ENCODE data around the gene BNC1. TPM values are rescaled to one million over a fixed set of nuclear protein-coding genes. Genes with fewer than 3 reads are reported as not detected.

The BNC1 gene
- total RNA-seq, 1 donor from 2014 or later, result not detected

- Histone ChIP-seq H3K9me3 (ENCODE audit: low read depth) (no peaks in the 10 kb centered on the region), H3K36me3 (no peaks in the 10 kb centered on the region), H3K4me3 (no peak overlapping the region), H2AFZ (replicated peaks) (no peak overlapping the region), H3K9ac (no peak overlapping the region), H3F3A (ENCODE audit: low read depth) (peaks cover 13% of the 10 kb centered on the region), H3K27me3 (peaks cover 50% of the 10 kb centered on the region), H3K4me2 (no peak overlapping the region), H3K27ac (no peak overlapping the region), H4K20me1 (ENCODE audit: low read depth) (no peaks in the 10 kb centered on the region), H3K4me1 (no peaks in the 10 kb centered on the region), H3K79me2 (ENCODE audit: low read depth) (no peaks in the 10 kb centered on the region)
- Mint-ChIP-seq H3K27ac (no peak overlapping the region), H3K9me3 (peaks cover 5% of the 10 kb centered on the region), H3K36me3 (no peaks in the 10 kb centered on the region), H3K4me3 (no peak overlapping the region), H3K4me1 (peaks cover 6% of the 10 kb centered on the region), H3K27me3 (ENCODE audit: insufficient read depth, low read depth) (peaks cover 28% of the 10 kb centered on the region)
- TF ChIP-seq EZH2phosphoT487 (IDR thresholded peaks at IDR 0.05) (no peak), EZH2 (IDR thresholded peaks at IDR 0.05) (no peak)
- TF ChIP-seq, protein P1, sequence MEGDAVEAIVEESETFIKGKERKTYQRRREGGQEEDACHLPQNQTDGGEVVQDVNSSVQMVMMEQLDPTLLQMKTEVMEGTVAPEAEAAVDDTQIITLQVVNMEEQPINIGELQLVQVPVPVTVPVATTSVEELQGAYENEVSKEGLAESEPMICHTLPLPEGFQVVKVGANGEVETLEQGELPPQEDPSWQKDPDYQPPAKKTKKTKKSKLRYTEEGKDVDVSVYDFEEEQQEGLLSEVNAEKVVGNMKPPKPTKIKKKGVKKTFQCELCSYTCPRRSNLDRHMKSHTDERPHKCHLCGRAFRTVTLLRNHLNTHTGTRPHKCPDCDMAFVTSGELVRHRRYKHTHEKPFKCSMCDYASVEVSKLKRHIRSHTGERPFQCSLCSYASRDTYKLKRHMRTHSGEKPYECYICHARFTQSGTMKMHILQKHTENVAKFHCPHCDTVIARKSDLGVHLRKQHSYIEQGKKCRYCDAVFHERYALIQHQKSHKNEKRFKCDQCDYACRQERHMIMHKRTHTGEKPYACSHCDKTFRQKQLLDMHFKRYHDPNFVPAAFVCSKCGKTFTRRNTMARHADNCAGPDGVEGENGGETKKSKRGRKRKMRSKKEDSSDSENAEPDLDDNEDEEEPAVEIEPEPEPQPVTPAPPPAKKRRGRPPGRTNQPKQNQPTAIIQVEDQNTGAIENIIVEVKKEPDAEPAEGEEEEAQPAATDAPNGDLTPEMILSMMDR (IDR thresholded peaks at IDR 0.05), result no peak
- DNase-seq (ENCODE audit: low spot score), result no peak
Observed at GRCh38 chr15:83288381-83288801, 3.9 kb upstream of the BNC1 start.

DNA sequence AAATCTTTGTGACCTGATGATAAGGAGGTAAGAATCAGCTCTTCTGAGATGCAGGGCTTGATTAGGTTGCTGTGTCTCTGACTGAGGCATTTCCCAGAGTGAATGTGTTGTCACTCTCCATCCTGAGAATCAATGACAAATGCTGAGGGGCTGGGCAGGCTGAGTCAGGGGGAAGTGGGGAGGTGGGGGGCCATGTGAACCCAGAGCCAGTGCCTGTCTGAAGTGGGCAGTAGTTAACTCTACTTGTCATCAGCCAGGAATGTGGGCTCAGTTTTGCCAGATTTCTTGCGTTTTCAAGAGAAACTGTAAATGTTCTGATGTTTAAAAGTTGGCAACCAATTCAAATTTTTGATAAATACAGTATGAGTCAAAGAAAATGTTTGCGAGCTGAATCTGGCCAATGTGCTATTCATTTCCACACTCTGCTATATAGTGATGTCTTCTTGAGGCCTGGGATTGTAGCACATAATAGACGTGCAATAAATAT lies 3.1 kb upstream of the BNC1 start:
- H3K4me3 ChIP-seq, result no peak overlapping the region
- H3K9me3 ChIP-seq (ENCODE audit: low read depth), result no peaks in the 10 kb centered on the region
- no peak overlapping the region for H3K9ac ChIP-seq
- DNase-seq (ENCODE audit: low spot score), result no peak
- H3K4me1 ChIP-seq, result peaks cover 5% of the 10 kb centered on the region
- H3K27me3 ChIP-seq, result peaks cover 58% of the 10 kb centered on the region
- H3K36me3 Mint-ChIP-seq, result no peaks in the 10 kb centered on the region
- no peak overlapping the region for H3K27ac Mint-ChIP-seq
- no peaks in the 10 kb centered on the region for H3K36me3 ChIP-seq
- H3K27me3 Mint-ChIP-seq (ENCODE audit: insufficient read depth, low read depth), result peaks cover 33% of the 10 kb centered on the region
- no peaks in the 10 kb centered on the region for H3K79me2 ChIP-seq (ENCODE audit: low read depth)
- peaks cover 5% of the 10 kb centered on the region for H4K20me1 ChIP-seq (ENCODE audit: low read depth)
- H3K9me3 Mint-ChIP-seq, result peaks cover 5% of the 10 kb centered on the region
- no peak overlapping the region for H2AFZ ChIP-seq (replicated peaks)
- no peak for TF ChIP-seq EZH2phosphoT487 (IDR thresholded peaks at IDR 0.05)
- no peak overlapping the region for H3K4me2 ChIP-seq
- H3F3A ChIP-seq (ENCODE audit: low read depth), result peaks cover 21% of the 10 kb centered on the region
- no peak overlapping the region for H3K27ac ChIP-seq
- H3K4me1 Mint-ChIP-seq, result peaks cover 10% of the 10 kb centered on the region
- no peak overlapping the region for H3K4me3 Mint-ChIP-seq

DNA sequence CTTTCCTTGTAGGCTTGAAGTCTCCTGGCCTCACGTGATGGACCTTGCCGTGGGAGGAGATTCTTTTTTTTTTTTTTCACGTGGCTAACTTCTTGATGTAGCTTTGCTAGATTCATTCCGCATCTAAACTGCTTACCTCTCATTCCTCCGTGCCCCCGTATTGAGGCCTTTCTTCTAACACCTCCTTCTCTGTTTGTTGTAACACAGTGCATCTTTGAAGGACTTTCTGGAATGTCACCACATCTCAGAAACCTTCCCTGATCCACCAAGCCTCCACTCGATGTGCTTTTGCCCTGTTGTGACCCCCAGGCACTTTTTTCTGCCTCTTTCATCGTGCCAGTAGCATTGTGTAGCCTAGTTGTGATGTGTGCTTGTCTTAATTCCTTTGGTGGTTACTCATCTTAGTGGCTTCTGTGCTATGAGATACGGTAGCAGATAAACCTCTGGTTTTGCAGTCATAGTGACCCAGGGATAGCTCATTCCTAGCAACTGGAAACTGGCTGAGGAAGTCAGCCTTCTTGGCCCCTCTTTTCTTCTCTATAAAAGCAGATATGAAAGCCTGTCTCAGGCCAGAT lies 1.6 kb upstream of the BNC1 start:
- Mint-ChIP-seq H3K36me3 (no peaks in the 10 kb centered on the region), H3K4me3 (peak overlapping the region; percentile 1), H3K9me3 (peaks cover 5% of the 10 kb centered on the region), H3K27ac (no peak overlapping the region), H3K4me1 (peaks cover 10% of the 10 kb centered on the region), H3K27me3 (ENCODE audit: insufficient read depth, low read depth) (peaks cover 44% of the 10 kb centered on the region)
- no peaks in the 10 kb centered on the region for H3K79me2 ChIP-seq (ENCODE audit: low read depth)
- peaks cover 73% of the 10 kb centered on the region for H3K27me3 ChIP-seq
- peaks cover 23% of the 10 kb centered on the region for H3F3A ChIP-seq (ENCODE audit: low read depth)
- H2AFZ ChIP-seq (replicated peaks), result no peak overlapping the region
- no peak for DNase-seq (ENCODE audit: low spot score)
- H3K9ac ChIP-seq, result no peak overlapping the region
- peaks cover 5% of the 10 kb centered on the region for H4K20me1 ChIP-seq (ENCODE audit: low read depth)
- H3K4me1 ChIP-seq, result peaks cover 5% of the 10 kb centered on the region
- no peak overlapping the region for H3K27ac ChIP-seq
- H3K4me2 ChIP-seq, result no peak overlapping the region
- TF ChIP-seq, protein P1 (IDR thresholded peaks at IDR 0.05), result no peak
- no peak for TF ChIP-seq EZH2phosphoT487 (IDR thresholded peaks at IDR 0.05)
- TF ChIP-seq EZH2 (IDR thresholded peaks at IDR 0.05), result no peak
- no peak overlapping the region for H3K4me3 ChIP-seq
- no peaks in the 10 kb centered on the region for H3K9me3 ChIP-seq (ENCODE audit: low read depth)
- H3K36me3 ChIP-seq, result no peaks in the 10 kb centered on the region

GRCh38 chr15:83285284-83285978 lies 967 bp upstream of the BNC1 start:
- Mint-ChIP-seq H3K27me3 (ENCODE audit: insufficient read depth, low read depth) (peaks cover 50% of the 10 kb centered on the region), H3K4me3 (peak overlapping the region; percentile 63), H3K4me1 (peaks cover 10% of the 10 kb centered on the region), H3K36me3 (no peaks in the 10 kb centered on the region), H3K27ac (no peak overlapping the region), H3K9me3 (peaks cover 5% of the 10 kb centered on the region)
- no peak overlapping the region for H2AFZ ChIP-seq (replicated peaks)
- H3K79me2 ChIP-seq (ENCODE audit: low read depth), result no peaks in the 10 kb centered on the region
- H3K4me3 ChIP-seq, result peak overlapping the region; percentile 43
- peak overlapping the region; percentile 80 for H3K4me2 ChIP-seq
- peaks cover 79% of the 10 kb centered on the region for H3K27me3 ChIP-seq
- H3K27ac ChIP-seq, result no peak overlapping the region
- H3K36me3 ChIP-seq, result no peaks in the 10 kb centered on the region
- H3K9ac ChIP-seq, result no peak overlapping the region
- TF ChIP-seq, protein P1 (IDR thresholded peaks at IDR 0.05), result no peak
- TF ChIP-seq EZH2 (IDR thresholded peaks at IDR 0.05) (peak; percentile 66), EZH2phosphoT487 (IDR thresholded peaks at IDR 0.05) (peak; percentile 29)
- peak; percentile 28 for DNase-seq (ENCODE audit: low spot score)
- H3K9me3 ChIP-seq (ENCODE audit: low read depth), result no peaks in the 10 kb centered on the region
- peaks cover 23% of the 10 kb centered on the region for H3F3A ChIP-seq (ENCODE audit: low read depth)
- H4K20me1 ChIP-seq (ENCODE audit: low read depth), result peaks cover 5% of the 10 kb centered on the region
- H3K4me1 ChIP-seq, result peaks cover 5% of the 10 kb centered on the region

All from neural progenitor cell (in vitro differentiated cells).